ENCODE measurements around the gene SMG6. TPM values are rescaled to one million over a fixed set of nuclear protein-coding genes. Genes with fewer than 3 reads are reported as not detected.

The SMG6 gene
- total RNA-seq, 1 experiment from 2014 or later, result 28.6 TPM

DNA sequence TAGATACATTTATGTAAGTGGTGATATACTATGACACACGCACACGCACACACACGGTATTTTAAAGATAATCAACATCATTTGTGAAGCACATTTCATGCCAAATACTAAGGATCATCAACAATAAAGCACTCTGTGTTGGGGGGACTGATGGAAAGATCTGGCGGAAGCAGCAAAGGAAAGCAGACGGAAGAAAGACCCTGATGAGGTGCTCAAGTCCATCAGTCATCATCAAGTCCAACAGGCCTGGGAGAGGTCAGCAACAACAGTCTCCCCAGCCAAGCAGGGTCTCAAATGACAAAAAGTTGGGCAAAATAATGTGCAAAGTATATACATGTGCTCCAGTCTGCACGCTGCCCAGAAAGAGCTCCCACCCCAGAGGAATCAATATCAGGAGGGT lies 193.1 kb downstream of the SMG6 start:
- WGBS (ENCODE audit: extremely low coverage, insufficient read length, low lambda C conversion rate), result no CpG with 5 or more reads among the region's 6 CpGs
- DNase-seq, result no peak

More for the DNA sequence above, 193.1 kb downstream of the SMG6 start:
- no peak overlapping the region for H4K8ac ChIP-seq (replicated peaks; ENCODE audit: insufficient read length, low read depth, low read length)
- H3K4me3 Mint-ChIP-seq, result no peak overlapping the region
- H4K5ac ChIP-seq (ENCODE audit: insufficient read length, low read depth, low read length), result no peak overlapping the region
- H3K4me2 ChIP-seq (ENCODE audit: insufficient read depth, insufficient read length, low read length), result no peak overlapping the region
- no peaks in the 10 kb centered on the region for H3K9me3 Mint-ChIP-seq
- no peak overlapping the region for H3T11ph ChIP-seq (ENCODE audit: low read length)
- H3K79me2 ChIP-seq (ENCODE audit: insufficient read depth, low read length), result no peaks in the 10 kb centered on the region
- no peak overlapping the region for H3K27ac ChIP-seq (ENCODE audit: insufficient read length, low read depth, low read length)
- no peaks in the 10 kb centered on the region for H3K4me1 ChIP-seq (ENCODE audit: insufficient read depth, low read length)
- H4K91ac ChIP-seq (ENCODE audit: insufficient read length, low read depth, low read length), result no peak overlapping the region
- no peak overlapping the region for H2BK15ac ChIP-seq (ENCODE audit: low read depth, low read length)
- H2BK20ac ChIP-seq (ENCODE audit: low read depth, low read length, poor library complexity, severe bottlenecking), result no peak overlapping the region
- no peaks in the 10 kb centered on the region for H3K79me1 ChIP-seq (ENCODE audit: insufficient read depth, low read depth, low read length, poor library complexity, severe bottlenecking)
- no peak overlapping the region for H2AFZ ChIP-seq (ENCODE audit: low read length)
- H3K27ac Mint-ChIP-seq, result no peak overlapping the region; a peak in 1 of 7 replicates
- no peak overlapping the region for H2BK5ac ChIP-seq (ENCODE audit: insufficient read length, low read length)
- H3K27me3 ChIP-seq (ENCODE audit: insufficient read depth, low read length), result no peaks in the 10 kb centered on the region
- no peaks in the 10 kb centered on the region for H3K27me3 Mint-ChIP-seq (ENCODE audit: low read depth)
- no peak overlapping the region for H2BK120ac ChIP-seq (ENCODE audit: low read depth, low read length, poor library complexity, severe bottlenecking)
- H3K56ac ChIP-seq (ENCODE audit: insufficient read length, low read depth, low read length), result no peak overlapping the region
- no peaks in the 10 kb centered on the region; a peak in 2 of 4 replicates for H3K4me1 Mint-ChIP-seq
- no peaks in the 10 kb centered on the region for H4K20me1 ChIP-seq (ENCODE audit: control insufficient read depth, insufficient read depth, insufficient read length)
- TF ChIP-seq, protein P1, sequence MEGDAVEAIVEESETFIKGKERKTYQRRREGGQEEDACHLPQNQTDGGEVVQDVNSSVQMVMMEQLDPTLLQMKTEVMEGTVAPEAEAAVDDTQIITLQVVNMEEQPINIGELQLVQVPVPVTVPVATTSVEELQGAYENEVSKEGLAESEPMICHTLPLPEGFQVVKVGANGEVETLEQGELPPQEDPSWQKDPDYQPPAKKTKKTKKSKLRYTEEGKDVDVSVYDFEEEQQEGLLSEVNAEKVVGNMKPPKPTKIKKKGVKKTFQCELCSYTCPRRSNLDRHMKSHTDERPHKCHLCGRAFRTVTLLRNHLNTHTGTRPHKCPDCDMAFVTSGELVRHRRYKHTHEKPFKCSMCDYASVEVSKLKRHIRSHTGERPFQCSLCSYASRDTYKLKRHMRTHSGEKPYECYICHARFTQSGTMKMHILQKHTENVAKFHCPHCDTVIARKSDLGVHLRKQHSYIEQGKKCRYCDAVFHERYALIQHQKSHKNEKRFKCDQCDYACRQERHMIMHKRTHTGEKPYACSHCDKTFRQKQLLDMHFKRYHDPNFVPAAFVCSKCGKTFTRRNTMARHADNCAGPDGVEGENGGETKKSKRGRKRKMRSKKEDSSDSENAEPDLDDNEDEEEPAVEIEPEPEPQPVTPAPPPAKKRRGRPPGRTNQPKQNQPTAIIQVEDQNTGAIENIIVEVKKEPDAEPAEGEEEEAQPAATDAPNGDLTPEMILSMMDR (conservative IDR thresholded peaks at IDR 0.05), result no peak
- H3K23me2 ChIP-seq (ENCODE audit: insufficient read length, low read depth, low read length, poor library complexity, severe bottlenecking), result no peaks in the 10 kb centered on the region
- no peak overlapping the region for H3K23ac ChIP-seq (ENCODE audit: insufficient read length, low read depth, low read length)
- no peak overlapping the region for H3K18ac ChIP-seq (ENCODE audit: insufficient read length, low read depth, low read length)
- H2AK5ac ChIP-seq (ENCODE audit: insufficient read length, low read length), result no peak overlapping the region
- no peak overlapping the region for H3K9ac ChIP-seq (ENCODE audit: extremely low read depth, insufficient read length, low read length)
- H3K9me3 ChIP-seq (ENCODE audit: control insufficient read depth, low read depth, low read length), result no peaks in the 10 kb centered on the region
- no peak overlapping the region for H2BK12ac ChIP-seq (ENCODE audit: insufficient read length, low read depth, low read length)
- no peak overlapping the region for H3K4ac ChIP-seq (ENCODE audit: low read depth, low read length)
- H3K36me3 Mint-ChIP-seq (ENCODE audit: insufficient read depth in 1 of 3, low read depth in 3 of 3), result no peaks in the 10 kb centered on the region
- H3K14ac ChIP-seq (ENCODE audit: insufficient read depth, low read length), result no peak overlapping the region
